DND-41 (cell line): Measurements from ENCODE around the gene PDE4D.

Experiments
- ATAC-seq: fragments of 200-7000 bp; cut with Tn5 transposase; 3 replicates; pipeline ENCODE4 v1.9.1; 2021; ENCODE audit warnings: low read depth; ENCODE audit not compliant: insufficient read depth
- DNase-seq: peaks from one replicate; pipeline ENCODE4 v3.0.0-alpha.2; 2020
- H2AFZ ChIP-seq: 2 replicates; pipeline ENCODE4 v1.6.0; 2012; ENCODE audit warnings: low read depth, low read length
- H3K27ac ChIP-seq: 2 replicates; pipeline ENCODE4 v1.5.1; 2012; ENCODE audit warnings: low read length, inconsistent platforms
- H3K27me3 ChIP-seq: fragments of 200-600 bp; sonication (generic); 2 replicates; pipeline ENCODE4 v1.6.0; 2012; ENCODE audit warnings: low read length, mild to moderate bottlenecking, inconsistent platforms; ENCODE audit not compliant: insufficient read depth, poor library complexity
- H3K36me3 ChIP-seq: 2 replicates; pipeline ENCODE4 v1.5.1; 2012; ENCODE audit warnings: low read length, inconsistent platforms; ENCODE audit not compliant: insufficient read depth
- H3K4me1 ChIP-seq: 2 replicates; pipeline ENCODE4 v1.5.1; 2012; ENCODE audit warnings: mild to moderate bottlenecking, low read length; ENCODE audit not compliant: insufficient read depth
- H3K4me2 ChIP-seq: 2 replicates; pipeline ENCODE4 v1.6.0; 2012; ENCODE audit warnings: mild to moderate bottlenecking, moderate library complexity, low read length, inconsistent platforms; ENCODE audit not compliant: insufficient read depth
- H3K4me3 ChIP-seq, 2 experiments: fragments of 200-600 bp in 1 of 2; shearing (Covaris generic) in 1 of 2; 2 replicates each; pipeline ENCODE4 v1.5.1; 2012 to 2016; ENCODE audit warnings: inconsistent platforms in 2 of 2, low read length in 2 of 2, mild to moderate bottlenecking in 2 of 2, low read depth in 1 of 2, moderate library complexity in 1 of 2
- H3K79me2 ChIP-seq: 2 replicates; pipeline ENCODE4 v1.6.0; 2012; ENCODE audit warnings: low read length, inconsistent platforms; ENCODE audit not compliant: insufficient read depth
- H3K9ac ChIP-seq: 2 replicates; pipeline ENCODE4 v1.6.0; 2012; ENCODE audit warnings: low read depth, mild to moderate bottlenecking, inconsistent platforms, low read length, moderate library complexity
- H3K9me3 ChIP-seq: 2 replicates; pipeline ENCODE4 v1.5.1; 2012; ENCODE audit warnings: low read length, moderate library complexity, mild to moderate bottlenecking, inconsistent platforms; ENCODE audit not compliant: insufficient read depth, severe bottlenecking
- H4K20me1 ChIP-seq: 2 replicates; pipeline ENCODE4 v1.6.0; 2012; ENCODE audit warnings: low read length; ENCODE audit not compliant: insufficient read depth
- EZH2 ChIP-seq: IDR thresholded peaks from 3 replicates; pipeline ENCODE4 v1.6.1; 2012; ENCODE audit warnings: borderline replicate concordance, low read depth, mild to moderate bottlenecking, moderate library complexity, low read length, inconsistent platforms; ENCODE audit not compliant: severe bottlenecking
- TF ChIP-seq, protein P1 (sequence below): IDR thresholded peaks from 2 replicates; pipeline ENCODE4 v1.5.1; 2012; ENCODE audit warnings: borderline replicate concordance, low read length, moderate library complexity, mild to moderate bottlenecking; ENCODE audit not compliant: poor library complexity, severe bottlenecking; ENCODE audit errors: extremely low read depth

Gene PDE4D

DNA sequence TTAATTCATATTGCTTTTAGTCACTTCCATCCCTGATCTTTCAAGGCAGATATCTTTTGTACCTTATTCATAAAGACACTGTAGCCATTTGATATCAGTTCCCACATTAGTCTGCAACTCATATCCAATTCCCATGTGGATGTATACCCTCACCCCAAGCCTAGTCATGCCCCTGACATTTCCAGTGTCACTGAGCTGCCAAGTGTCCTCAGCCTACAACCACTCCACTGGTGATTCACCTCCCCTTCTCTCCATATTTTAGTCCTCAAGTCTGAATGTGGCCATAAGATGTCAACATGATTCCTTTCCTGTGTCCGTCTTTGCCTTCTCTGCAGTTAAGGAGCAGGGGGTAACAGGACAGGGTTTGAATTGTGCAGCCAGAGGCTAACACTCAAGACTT is 963.8 kb downstream of the PDE4D start:
- no peak overlapping the region for H2AFZ ChIP-seq
- no peak for TF ChIP-seq EZH2
- TF ChIP-seq, protein P1, sequence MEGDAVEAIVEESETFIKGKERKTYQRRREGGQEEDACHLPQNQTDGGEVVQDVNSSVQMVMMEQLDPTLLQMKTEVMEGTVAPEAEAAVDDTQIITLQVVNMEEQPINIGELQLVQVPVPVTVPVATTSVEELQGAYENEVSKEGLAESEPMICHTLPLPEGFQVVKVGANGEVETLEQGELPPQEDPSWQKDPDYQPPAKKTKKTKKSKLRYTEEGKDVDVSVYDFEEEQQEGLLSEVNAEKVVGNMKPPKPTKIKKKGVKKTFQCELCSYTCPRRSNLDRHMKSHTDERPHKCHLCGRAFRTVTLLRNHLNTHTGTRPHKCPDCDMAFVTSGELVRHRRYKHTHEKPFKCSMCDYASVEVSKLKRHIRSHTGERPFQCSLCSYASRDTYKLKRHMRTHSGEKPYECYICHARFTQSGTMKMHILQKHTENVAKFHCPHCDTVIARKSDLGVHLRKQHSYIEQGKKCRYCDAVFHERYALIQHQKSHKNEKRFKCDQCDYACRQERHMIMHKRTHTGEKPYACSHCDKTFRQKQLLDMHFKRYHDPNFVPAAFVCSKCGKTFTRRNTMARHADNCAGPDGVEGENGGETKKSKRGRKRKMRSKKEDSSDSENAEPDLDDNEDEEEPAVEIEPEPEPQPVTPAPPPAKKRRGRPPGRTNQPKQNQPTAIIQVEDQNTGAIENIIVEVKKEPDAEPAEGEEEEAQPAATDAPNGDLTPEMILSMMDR = no peak
- ATAC-seq (no peak), DNase-seq (no peak)
- no peaks in the 10 kb centered on the region for H3K79me2 ChIP-seq
- H3K4me3 ChIP-seq = no peak overlapping the region
- H3K9ac ChIP-seq = no peak overlapping the region
- H3K36me3 ChIP-seq = no peaks in the 10 kb centered on the region
- no peak overlapping the region for H3K27ac ChIP-seq
- H3K27me3 ChIP-seq = peaks cover 10% of the 10 kb centered on the region
- no peak overlapping the region for H3K4me2 ChIP-seq
- no peaks in the 10 kb centered on the region for H3K4me1 ChIP-seq
- no peaks in the 10 kb centered on the region for H4K20me1 ChIP-seq
- H3K9me3 ChIP-seq = no peaks in the 10 kb centered on the region

- H3K79me2 ChIP-seq = no peaks in the 10 kb centered on the region
- H2AFZ ChIP-seq = no peak overlapping the region
- no peak overlapping the region for H3K4me3 ChIP-seq
- no peak for ATAC-seq
- H3K9ac ChIP-seq = no peak overlapping the region
- H3K9me3 ChIP-seq = no peaks in the 10 kb centered on the region
- H4K20me1 ChIP-seq = no peaks in the 10 kb centered on the region
- no peak overlapping the region for H3K4me2 ChIP-seq
- H3K36me3 ChIP-seq = no peaks in the 10 kb centered on the region
- H3K27ac ChIP-seq = no peak overlapping the region
- TF ChIP-seq EZH2 = no peak
- TF ChIP-seq, protein P1 = no peak
- H3K27me3 ChIP-seq = peaks cover 10% of the 10 kb centered on the region
- no peak for DNase-seq
- no peaks in the 10 kb centered on the region for H3K4me1 ChIP-seq
Measured at GRCh38 chr5:58927938-58928337, 965.6 kb downstream of the PDE4D start.

GRCh38 chr5:58927181-58927580 is 966.3 kb downstream of the PDE4D start:
- Histone ChIP-seq H4K20me1 (no peaks in the 10 kb centered on the region), H2AFZ (no peak overlapping the region), H3K79me2 (no peaks in the 10 kb centered on the region), H3K4me1 (no peaks in the 10 kb centered on the region), H3K9me3 (no peaks in the 10 kb centered on the region), H3K36me3 (no peaks in the 10 kb centered on the region), H3K27me3 (peaks cover 10% of the 10 kb centered on the region), H3K4me2 (no peak overlapping the region), H3K9ac (no peak overlapping the region), H3K4me3 (no peak overlapping the region), H3K27ac (no peak overlapping the region)
- ATAC-seq (no peak), DNase-seq (no peak)
- TF ChIP-seq, protein P1 = no peak
- TF ChIP-seq EZH2 = no peak

- TF ChIP-seq, protein P1 = no peak
- no peak for TF ChIP-seq EZH2
- no peak overlapping the region for H3K4me2 ChIP-seq
- H3K4me1 ChIP-seq = no peaks in the 10 kb centered on the region
- no peak overlapping the region for H3K9ac ChIP-seq
- H3K36me3 ChIP-seq = no peaks in the 10 kb centered on the region
- H3K9me3 ChIP-seq = no peaks in the 10 kb centered on the region
- no peak for ATAC-seq
- peaks cover 10% of the 10 kb centered on the region for H3K27me3 ChIP-seq
- H4K20me1 ChIP-seq = no peaks in the 10 kb centered on the region
- no peaks in the 10 kb centered on the region for H3K79me2 ChIP-seq
- H3K27ac ChIP-seq = no peak overlapping the region
- no peak overlapping the region for H3K4me3 ChIP-seq
- DNase-seq = no peak
- H2AFZ ChIP-seq = no peak overlapping the region
Measured at GRCh38 chr5:58926541-58926935, 967.0 kb downstream of the PDE4D start.
